SK-N-SH treated with all-trans-retinoic acid at 6 μM for 48 hours (cell line): ENCODE measurements around the gene GSG1.

ENCODE experiments used
- ATAC-seq: fragments of 200-7000 bp; cut with Tn5 transposase; 3 replicates; pipeline ENCODE4 v1.9.1; 2020; ENCODE audit warnings: mild to moderate bottlenecking, moderate library complexity
- ARNTL ChIP-seq: fragments of 450-650 bp; formaldehyde crosslinking; IDR thresholded peaks from 2 replicates; pipeline ENCODE4 v1.5.0; 2020; ENCODE audit warnings: low read depth, mild to moderate bottlenecking, moderate library complexity, borderline replicate concordance
- CREB5 ChIP-seq: fragments of 250-450 bp; sonication (Bioruptor Pico); IDR thresholded peaks from 2 replicates; pipeline ENCODE4 v1.5.1; 2020; ENCODE audit warnings: low read depth, mild to moderate bottlenecking, moderate library complexity
- CSDC2 ChIP-seq: fragments of 250-450 bp; sonication (Bioruptor Pico); IDR thresholded peaks from 2 replicates; pipeline ENCODE4 v1.5.0; 2020; ENCODE audit warnings: mild to moderate bottlenecking, moderate library complexity
- CSRNP3 ChIP-seq: fragments of 250-450 bp; sonication (Bioruptor Pico); IDR thresholded peaks from 2 replicates; pipeline ENCODE4 v1.5.1; 2021; ENCODE audit warnings: mild to moderate bottlenecking, moderate library complexity
- ESRRG ChIP-seq: fragments of 250-450 bp; sonication (Bioruptor Pico); IDR thresholded peaks from 2 replicates; pipeline ENCODE4 v1.6.1; 2021; ENCODE audit warnings: mild to moderate bottlenecking
- GLIS3 ChIP-seq: fragments of 250-450 bp; sonication (Bioruptor Pico); IDR thresholded peaks from 2 replicates; pipeline ENCODE4 v1.5.0; 2020; ENCODE audit warnings: mild to moderate bottlenecking, moderate library complexity
- ISL1 ChIP-seq: fragments of 250-450 bp; sonication (Bioruptor Pico); IDR thresholded peaks from 2 replicates; pipeline ENCODE4 v2.1.2; 2022; ENCODE audit warnings: mild to moderate bottlenecking, moderate library complexity
- PATZ1 ChIP-seq: fragments of 250-450 bp; sonication (Bioruptor Pico); IDR thresholded peaks from 2 replicates; pipeline ENCODE4 v1.8.0; 2020; ENCODE audit warnings: mild to moderate bottlenecking, moderate library complexity, borderline replicate concordance
- POU6F1 ChIP-seq: fragments of 250-450 bp; sonication (Bioruptor Pico); IDR thresholded peaks from 2 replicates; pipeline ENCODE4 v1.8.0; 2021; ENCODE audit warnings: low read depth, mild to moderate bottlenecking, moderate library complexity, borderline replicate concordance
- PPARA ChIP-seq: fragments of 250-450 bp; sonication (Bioruptor Pico); IDR thresholded peaks from 2 replicates; pipeline ENCODE4 v1.5.0; 2020; ENCODE audit warnings: mild to moderate bottlenecking, borderline replicate concordance
- RARB ChIP-seq: fragments of 250-450 bp; sonication (Bioruptor Pico); IDR thresholded peaks from 2 replicates; pipeline ENCODE4 v1.8.0; 2021; ENCODE audit warnings: mild to moderate bottlenecking, moderate library complexity
- SNAI2 ChIP-seq: fragments of 250-450 bp; sonication (Bioruptor Pico); IDR thresholded peaks from 2 replicates; pipeline ENCODE4 v1.5.0; 2020; ENCODE audit warnings: mild to moderate bottlenecking, moderate library complexity
- TCF4 ChIP-seq: fragments of 250-450 bp; sonication (Bioruptor Pico); IDR thresholded peaks from 2 replicates; pipeline ENCODE4 v1.8.0; 2021; ENCODE audit warnings: mild to moderate bottlenecking, moderate library complexity, borderline replicate concordance
- TOX ChIP-seq: fragments of 250-450 bp; sonication (Bioruptor Pico); IDR thresholded peaks from 2 replicates; pipeline ENCODE4 v1.8.0; 2021; ENCODE audit warnings: mild to moderate bottlenecking, moderate library complexity, borderline replicate concordance
- ZC3H10 ChIP-seq: fragments of 250-450 bp; sonication (Bioruptor Pico); IDR thresholded peaks from 2 replicates; pipeline ENCODE4 v1.5.1; 2021; ENCODE audit warnings: mild to moderate bottlenecking, moderate library complexity
- ZFP3 ChIP-seq: fragments of 250-450 bp; sonication (Bioruptor Pico); IDR thresholded peaks from 2 replicates; pipeline ENCODE4 v1.5.0; 2020; ENCODE audit warnings: mild to moderate bottlenecking, moderate library complexity
- ZFP30 ChIP-seq: fragments of 450-650 bp; formaldehyde crosslinking; IDR thresholded peaks from 2 replicates; pipeline ENCODE4 v1.5.0; 2022; ENCODE audit warnings: mild to moderate bottlenecking, moderate library complexity
- ZNF565 ChIP-seq: fragments of 450-650 bp; formaldehyde crosslinking; conservative IDR thresholded peaks from 2 replicates; pipeline ENCODE4 v1.5.0; 2020; ENCODE audit warnings: low read depth, mild to moderate bottlenecking, moderate library complexity
- ZNF70 ChIP-seq: fragments of 450-650 bp; formaldehyde crosslinking; IDR thresholded peaks from 2 replicates; pipeline ENCODE4 v1.5.0; 2020; ENCODE audit warnings: mild to moderate bottlenecking, moderate library complexity
- ZNF8 ChIP-seq: fragments of 450-650 bp; formaldehyde crosslinking; IDR thresholded peaks from 2 replicates; pipeline ENCODE4 v1.5.0; 2020; ENCODE audit warnings: mild to moderate bottlenecking, moderate library complexity

The GSG1 gene

GRCh38 chr12:13100882-13101769, 2.3 kb downstream of the GSG1 start (continued):
- no peak for TF ChIP-seq POU6F1 (CRISPR knock-in tag)
- TF ChIP-seq GLIS3 (CRISPR knock-in tag), result no peak
- no peak for TF ChIP-seq ESRRG
- TF ChIP-seq ZNF70 (CRISPR knock-in tag), result no peak
- peak; percentile 62; the same call in 1 of the 2 replicates for TF ChIP-seq SNAI2 (CRISPR knock-in tag)
- 0 out of 2 replicates have a peak, but pooled peaks have one; percentile 39 for TF ChIP-seq CSDC2 (CRISPR knock-in tag)
- no peak for TF ChIP-seq ISL1 (CRISPR knock-in tag)
- 0 out of 2 replicates have a peak, but pooled peaks have one; percentile 15 for TF ChIP-seq ZFP3 (CRISPR knock-in tag)

- TF ChIP-seq SNAI2 (CRISPR knock-in tag) (no peak), PPARA (CRISPR knock-in tag) (no peak), TCF4 (CRISPR knock-in tag) (no peak), ZNF565 (CRISPR knock-in tag) (no peak), CSRNP3 (CRISPR knock-in tag) (no peak), ARNTL (CRISPR knock-in tag) (no peak), GLIS3 (CRISPR knock-in tag) (no peak), ZFP3 (CRISPR knock-in tag) (no peak), ZNF8 (no peak), CSDC2 (CRISPR knock-in tag) (no peak), ZFP30 (CRISPR knock-in tag) (no peak), ZNF70 (CRISPR knock-in tag) (no peak), ISL1 (CRISPR knock-in tag) (no peak), POU6F1 (CRISPR knock-in tag) (no peak), CREB5 (CRISPR knock-in tag) (no peak), PATZ1 (CRISPR knock-in tag) (no peak), ZC3H10 (CRISPR knock-in tag) (no peak), RARB (no peak), TOX (no peak)
- ATAC-seq, result no peak
Observed at GRCh38 chr12:13100605-13100881, 2.9 kb downstream of the GSG1 start.

GRCh38 chr12:13099844-13100604, 3.4 kb downstream of the GSG1 start:
- TF ChIP-seq PPARA (CRISPR knock-in tag), result no peak
- no peak for TF ChIP-seq ZFP3 (CRISPR knock-in tag)
- TF ChIP-seq ZC3H10 (CRISPR knock-in tag), result no peak
- no peak for TF ChIP-seq GLIS3 (CRISPR knock-in tag)
- no peak for TF ChIP-seq ISL1 (CRISPR knock-in tag)
- TF ChIP-seq TCF4 (CRISPR knock-in tag), result no peak
- ATAC-seq, result no peak
